Right ventricle myocardium inferior (tissue), 1 donor: Measurements from ENCODE around the gene APBB2. TPM values are rescaled to one million over a fixed set of nuclear protein-coding genes. Genes with fewer than 3 reads are reported as not detected.

Experiments
- ATAC-seq: fragments of 200-7000 bp; cut with Tn5 transposase; one replicate; pipeline ENCODE4 v1.9.1; 2020; ENCODE audit warnings: mild to moderate bottlenecking, moderate library complexity
- DNase-seq: peaks from one replicate; pipeline ENCODE4 v3.0.0; 2021; ENCODE audit errors: missing footprints
- intact Hi-C: fragments of 100-400 bp; cut with DNase I; formaldehyde crosslinking; loops from one replicate; pipeline ENCODE4 v1.11.0; 2022
- total RNA-seq: library from RNA; stranded (reverse); fragmentation: NEBNext Ultra II Directional; extraction: Animal tissue kit (Norgen Biotek cat#: 25700); gene quantifications from one replicate; pipeline ENCODE4 v1.2.1, GENCODE V29; 2021
- donor health status: DM: no; HTN: yes; CAD: no; lungs with severe emphysema.

The APBB2 gene
- total RNA-seq, 1 donor from 2014 or later = 23.8 TPM

- DNase-seq = no peak
- ATAC-seq = no peak
- intact Hi-C loops = no loop called here
Measured at GRCh38 chr4:40888933-40889332, 325.4 kb downstream of the APBB2 start.

DNA sequence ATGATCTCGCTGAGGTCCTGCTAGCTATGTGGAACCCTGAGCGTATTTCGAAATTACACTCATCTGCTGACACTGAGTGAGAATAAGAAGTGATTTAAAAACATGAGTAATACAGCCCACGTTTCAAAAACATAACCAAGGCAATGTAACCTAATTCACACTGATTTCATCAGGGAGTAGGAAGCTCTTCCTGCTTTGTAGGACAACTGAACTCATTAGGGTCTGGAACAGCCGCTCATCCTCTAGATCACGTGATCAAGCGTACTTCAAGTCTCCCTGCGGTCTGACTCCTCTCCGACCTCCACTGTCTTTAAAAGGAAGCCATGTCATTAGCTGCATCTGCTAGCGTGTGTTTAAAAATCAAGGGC, 326.6 kb downstream of the APBB2 start:
- ATAC-seq (peak; percentile 39), DNase-seq (no peak)
- intact Hi-C loops = no loop called here

DNA sequence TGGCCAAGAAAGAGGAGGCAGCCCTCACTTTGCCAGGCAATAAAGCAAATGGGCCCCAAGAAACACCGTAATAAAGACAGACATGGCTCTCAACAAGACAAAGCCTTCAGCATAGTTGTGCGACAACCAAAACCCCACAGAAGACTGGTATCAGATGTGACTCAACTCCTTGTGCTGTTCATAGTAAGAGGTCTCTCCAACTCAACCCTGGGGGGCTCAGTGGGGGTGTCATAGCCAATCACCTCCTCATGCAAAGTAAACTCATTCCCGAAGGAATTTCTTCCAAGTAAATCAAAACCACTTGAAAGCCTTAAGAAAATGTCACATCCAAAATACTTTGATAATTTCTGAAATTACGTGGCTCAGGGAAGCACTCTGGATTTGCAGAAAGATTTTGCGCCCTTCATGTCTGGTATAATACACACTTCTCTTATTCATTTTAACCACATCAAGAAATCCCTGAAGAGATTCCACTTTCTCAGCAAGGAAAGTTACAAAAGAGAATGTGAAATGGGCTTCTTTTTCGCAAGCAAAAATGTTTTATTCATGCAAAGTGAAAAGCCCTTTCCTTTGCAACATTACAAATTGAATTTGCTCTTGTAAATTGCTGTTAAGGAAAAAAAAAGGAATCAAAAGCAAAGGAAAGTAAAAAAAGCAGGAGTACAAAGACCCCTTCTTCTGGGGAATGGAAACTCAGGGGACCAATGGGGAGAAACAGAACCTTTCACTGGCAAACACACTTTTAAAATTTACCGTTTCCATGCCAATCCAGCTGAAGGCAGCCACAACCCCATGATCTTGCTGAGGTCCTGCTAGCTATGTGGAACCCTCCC, 327.2 kb downstream of the APBB2 start:
- intact Hi-C loops = no loop called here
- ATAC-seq (no peak), DNase-seq (no peak)

- no peak for DNase-seq
- intact Hi-C loops = no loop called here
- no peak for ATAC-seq
Measured at GRCh38 chr4:40881851-40882250, 332.5 kb downstream of the APBB2 start.

DNA sequence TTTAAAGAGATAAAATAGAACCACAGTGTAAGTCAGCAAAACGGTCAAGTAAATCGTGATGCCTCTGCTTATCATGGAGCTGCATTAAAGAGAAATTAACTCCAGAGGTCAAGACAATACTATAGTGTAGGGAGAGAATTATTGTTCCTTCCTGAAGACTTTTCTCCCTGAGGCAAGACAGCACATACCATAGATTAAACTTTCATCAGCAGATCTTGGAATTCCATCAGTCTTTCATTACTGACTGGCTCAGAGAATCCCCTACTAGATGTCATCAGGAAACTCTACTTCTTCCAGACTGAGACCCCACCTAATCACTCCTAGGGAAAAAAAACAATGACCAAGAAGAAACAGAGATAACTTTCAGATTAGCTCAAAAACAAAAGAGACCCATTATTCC, 333.2 kb downstream of the APBB2 start:
- DNase-seq = no peak
- intact Hi-C loops = no loop called here
- no peak for ATAC-seq

DNA sequence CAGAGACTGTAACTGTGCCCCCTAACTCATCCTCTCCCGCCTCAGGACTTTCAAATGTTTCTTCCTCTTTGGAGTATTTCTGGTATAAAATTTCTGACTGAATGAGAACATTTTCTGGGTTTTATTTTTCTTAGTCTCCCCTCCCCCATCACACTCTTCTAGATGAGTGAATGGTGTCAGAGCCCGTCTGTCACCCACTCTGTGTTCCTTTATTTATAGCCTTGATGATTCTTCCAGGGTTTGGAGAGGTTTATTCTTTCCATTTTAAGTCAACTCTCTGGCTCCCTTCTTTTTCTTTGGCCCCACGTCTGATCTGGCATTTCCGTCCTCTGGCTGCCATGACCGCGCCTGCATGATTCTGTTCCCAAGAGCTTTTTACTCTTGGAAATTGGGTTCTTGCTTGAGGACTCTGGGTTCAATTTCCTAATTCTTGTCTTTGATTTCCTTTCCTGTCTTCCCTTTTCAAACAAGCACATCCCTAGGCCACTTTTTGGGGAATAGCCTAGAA, 335.7 kb downstream of the APBB2 start:
- ATAC-seq = no peak

DNA sequence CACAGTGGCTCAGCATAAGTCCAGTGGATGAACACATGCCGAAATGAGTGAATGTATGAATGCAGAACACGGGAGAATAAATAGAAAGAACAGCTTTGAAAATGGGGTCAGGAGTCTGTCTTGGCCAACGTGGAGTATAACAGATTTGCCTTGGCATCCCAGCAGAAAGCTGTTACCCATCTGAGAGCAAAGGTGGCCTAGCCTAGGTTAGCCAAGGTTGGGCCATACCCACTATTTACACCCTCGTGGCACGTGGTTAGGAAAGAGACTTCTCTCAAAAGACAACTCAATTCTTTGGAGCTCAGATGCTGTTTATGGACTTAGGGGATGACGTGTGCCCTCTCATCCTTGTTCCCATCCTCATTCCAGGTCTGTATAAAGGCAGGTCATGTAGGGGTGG, 337.3 kb downstream of the APBB2 start:
- ATAC-seq (no peak), DNase-seq (no peak)
- intact Hi-C loops = no loop called here

More for the DNA sequence above, 335.7 kb downstream of the APBB2 start:
- intact Hi-C loops = no loop called here
- no peak for DNase-seq

- no peak for ATAC-seq
- intact Hi-C loops = no loop called here
- no peak for DNase-seq
Measured at GRCh38 chr4:40875507-40876150, 338.7 kb downstream of the APBB2 start.

GRCh38 chr4:40874901-40875300, 339.4 kb downstream of the APBB2 start:
- peak; percentile 42 for ATAC-seq
- intact Hi-C loops = no loop called here
- no peak for DNase-seq

GRCh38 chr4:40874331-40874730, 340.0 kb downstream of the APBB2 start:
- DNase-seq (no peak), ATAC-seq (no peak)
- intact Hi-C loops = no loop called here

DNA sequence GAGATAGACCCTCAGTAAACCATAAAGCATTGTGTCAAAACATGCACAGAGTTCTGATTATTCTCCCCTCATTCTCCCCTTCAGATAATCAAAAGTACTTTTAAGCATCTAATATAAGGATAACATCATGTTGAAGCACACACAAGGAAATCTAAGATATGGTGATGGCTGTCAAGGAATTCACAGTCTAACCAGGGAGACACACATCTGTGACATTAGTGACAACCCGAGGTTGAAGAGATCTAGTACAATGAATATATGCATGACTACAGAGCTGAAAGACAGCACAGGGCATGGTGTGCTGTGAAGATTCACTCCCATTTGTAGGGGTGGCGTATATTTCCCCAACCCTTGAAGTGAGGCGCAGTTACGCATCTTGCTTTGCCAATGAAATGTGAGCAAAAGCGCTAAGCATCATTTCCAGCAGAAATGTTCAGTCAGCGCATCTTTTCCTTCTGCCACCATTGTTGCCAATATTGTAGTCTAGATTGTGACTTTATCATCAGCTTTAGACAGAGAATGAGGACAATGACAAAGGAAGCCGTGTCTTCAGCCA, 342.6 kb downstream of the APBB2 start:
- DNase-seq = no peak
- ATAC-seq = no peak
- intact Hi-C loops = no loop called here

DNA sequence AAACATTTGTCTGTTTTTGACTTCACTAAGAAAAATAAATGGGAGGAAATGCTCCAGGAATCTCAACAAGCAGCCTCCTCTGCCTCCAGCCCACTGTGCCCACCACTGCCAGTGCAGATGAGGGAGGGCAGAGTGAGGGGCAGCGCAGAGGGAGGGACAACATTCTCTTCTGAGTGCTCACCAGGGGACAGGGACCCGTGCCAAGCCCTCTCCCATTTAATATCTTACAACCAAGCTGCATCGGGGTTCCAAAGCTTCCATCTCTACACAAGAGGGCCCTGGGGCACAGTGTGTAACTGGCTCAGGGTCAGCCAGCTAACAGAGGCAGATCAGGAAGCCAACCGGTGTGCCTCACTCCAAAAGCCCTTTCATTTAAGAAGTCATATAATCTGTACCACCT, 344.2 kb downstream of the APBB2 start:
- no peak for DNase-seq
- ATAC-seq = no peak
- intact Hi-C loops = no loop called here

GRCh38 chr4:40865696-40866095, 348.6 kb downstream of the APBB2 start:
- DNase-seq = no peak
- intact Hi-C loops = no loop called here
- ATAC-seq = no peak

DNA sequence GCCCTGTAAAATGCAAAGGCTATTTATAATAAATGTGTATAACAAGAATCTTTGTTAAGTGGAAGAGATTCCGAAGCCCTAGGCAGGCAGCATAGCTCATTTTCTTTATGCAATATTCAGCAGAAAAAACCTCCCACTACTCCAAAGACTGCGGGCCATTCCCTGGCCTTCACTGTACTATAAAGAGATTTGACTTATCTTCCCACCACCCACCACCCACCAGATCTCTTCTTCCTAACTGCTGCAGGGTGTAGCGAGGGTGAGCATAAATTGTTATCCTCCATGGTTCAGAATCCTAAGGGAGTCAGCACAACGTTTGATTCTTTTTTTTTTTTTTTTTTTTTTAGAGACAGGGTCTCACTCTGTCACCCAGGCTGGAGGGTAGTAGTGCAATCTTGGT, 349.8 kb downstream of the APBB2 start:
- ATAC-seq = no peak
- intact Hi-C loops = no loop called here
- DNase-seq = no peak

DNA sequence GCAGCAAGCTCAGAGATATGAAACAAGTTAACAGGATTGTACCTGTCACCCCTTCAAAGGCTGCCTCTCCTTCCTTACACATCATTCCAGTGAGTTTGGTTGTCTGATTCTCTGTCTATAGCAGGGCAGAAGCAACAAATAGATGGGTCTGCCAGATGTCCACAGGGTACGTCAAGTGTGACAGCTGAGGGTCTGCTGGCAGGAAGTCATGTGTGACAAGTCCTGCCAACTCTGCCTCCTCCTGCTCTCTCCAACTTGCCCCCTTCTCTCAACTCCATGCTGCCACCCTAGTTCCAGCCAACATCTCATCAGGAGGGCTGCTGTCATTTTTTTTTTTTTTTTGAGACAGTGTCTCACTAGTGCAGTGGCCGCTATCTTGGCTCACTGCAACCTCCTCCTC, 355.4 kb downstream of the APBB2 start:
- ATAC-seq (no peak), DNase-seq (no peak)
- intact Hi-C loops = no loop called here

- ATAC-seq (no peak), DNase-seq (no peak)
- intact Hi-C loops = no loop called here
Measured at GRCh38 chr4:40857956-40858355, 356.4 kb downstream of the APBB2 start.

DNA sequence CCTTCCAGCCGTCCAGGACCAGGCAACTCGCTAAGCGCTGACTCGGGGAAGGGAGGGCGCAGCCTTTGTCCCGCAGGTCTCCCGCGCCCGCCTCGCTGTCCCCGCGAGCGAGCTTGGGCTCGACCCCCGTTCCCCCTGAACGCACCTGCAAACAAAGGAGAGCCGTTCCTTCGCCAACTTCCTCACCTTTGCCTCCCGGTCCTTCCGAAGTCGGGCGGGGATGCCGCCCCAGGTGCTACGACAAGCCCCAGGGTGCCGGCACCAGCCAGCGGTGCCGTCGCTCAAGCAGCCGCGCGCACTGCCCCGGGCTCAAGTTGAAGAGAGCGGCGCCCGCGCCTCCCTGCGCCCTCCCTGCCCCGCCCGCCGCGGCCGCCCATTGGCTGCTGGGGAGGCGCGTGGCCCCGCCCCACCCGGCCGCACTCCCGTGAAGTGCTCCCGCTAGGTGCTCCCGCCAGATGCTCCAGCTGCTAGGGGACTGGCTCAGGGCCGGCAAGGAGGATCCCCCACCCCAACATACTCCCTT, 357.4 kb downstream of the APBB2 start:
- ATAC-seq (peak; percentile 95), DNase-seq (peak; percentile 92)
- intact Hi-C loops = no loop called here

DNA sequence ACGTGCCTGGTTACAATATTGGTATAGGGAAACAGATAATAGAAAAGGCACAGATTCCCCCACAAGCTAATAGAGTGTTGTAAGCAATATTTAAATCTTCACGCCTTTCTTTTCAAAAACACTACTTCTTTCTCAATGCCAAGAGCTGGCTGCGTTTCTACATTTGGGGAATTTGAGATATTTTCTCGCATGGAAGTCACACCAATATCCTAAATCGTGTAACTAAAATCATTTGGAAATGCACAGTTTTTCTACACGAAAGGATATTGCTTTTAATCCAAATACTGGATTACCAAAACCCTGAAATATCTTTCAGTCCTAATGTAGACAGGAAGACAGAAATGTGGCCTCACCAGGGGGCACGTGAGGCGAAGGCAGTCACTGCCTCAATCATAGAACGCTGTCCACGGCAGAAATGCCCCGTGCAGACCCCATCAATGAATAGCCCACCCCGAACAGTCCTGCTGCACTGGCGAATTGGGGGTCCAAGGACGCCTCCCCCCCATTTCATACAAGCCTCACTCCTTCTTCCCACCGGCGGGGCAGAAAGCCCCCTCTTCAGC, 358.0 kb downstream of the APBB2 start:
- intact Hi-C loops = no loop called here
- ATAC-seq (no peak), DNase-seq (no peak)

DNA sequence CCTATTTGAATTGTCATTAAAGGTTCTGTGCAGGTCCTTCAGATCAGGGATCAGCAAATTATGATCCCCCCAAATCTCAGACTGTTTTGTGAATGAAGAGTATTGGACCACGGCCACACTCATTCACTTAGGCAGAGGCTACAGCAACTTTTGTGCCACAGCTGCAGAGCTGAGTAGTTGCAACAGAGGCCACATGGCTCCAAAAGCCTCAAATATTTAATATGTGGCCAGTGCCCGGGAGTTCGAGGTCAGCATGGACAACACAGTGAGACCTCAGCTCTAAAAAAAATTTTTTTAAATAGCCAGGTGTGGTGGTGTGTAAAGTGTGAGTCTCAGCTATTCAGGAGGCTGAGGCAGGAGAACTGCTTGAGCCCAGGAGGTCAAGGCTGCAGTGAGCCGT, 363.8 kb downstream of the APBB2 start:
- DNase-seq = no peak
- intact Hi-C loops = no loop called here

GRCh38 chr4:40848940-40849339, 365.4 kb downstream of the APBB2 start:
- DNase-seq (no peak), ATAC-seq (no peak)
- intact Hi-C loops = no loop called here

More for the DNA sequence above, 363.8 kb downstream of the APBB2 start:
- ATAC-seq = no peak
